Measurements from ENCODE around the gene TGM3.

The TGM3 gene

DNA sequence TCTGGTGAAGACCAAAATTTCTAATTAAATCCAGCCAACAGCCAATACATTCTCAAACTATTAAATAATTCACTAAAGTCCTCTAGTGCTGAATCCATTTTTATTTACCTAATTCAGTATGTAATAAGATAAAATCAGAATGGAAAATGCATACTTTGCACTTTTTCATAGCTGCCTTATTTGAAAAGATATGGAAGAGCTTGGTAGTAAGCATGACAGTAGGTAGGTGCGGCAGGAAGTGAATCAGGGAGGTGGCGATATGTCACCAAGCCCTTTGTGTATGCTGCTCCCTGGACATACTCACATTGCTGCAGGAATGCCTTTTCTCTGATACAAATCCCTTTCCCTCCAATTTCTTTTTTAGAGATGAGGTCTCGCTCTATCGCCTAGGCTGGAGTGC, 10.2 kb upstream of the TGM3 start:
- Histone ChIP-seq H3K4me1 (ENCODE audit: control insufficient read depth, insufficient read depth, low read length) (no peaks in the 10 kb centered on the region), H3K4me3 (ENCODE audit: low read length) (no peak overlapping the region), H3K4me2 (ENCODE audit: low read length) (no peak overlapping the region), H3K36me3 (ENCODE audit: insufficient read depth, low read length) (no peaks in the 10 kb centered on the region), H3K9ac (ENCODE audit: low read depth, low read length) (no peak overlapping the region), H3K9me3 (replicated peaks; ENCODE audit: low read length) (no peaks in the 10 kb centered on the region), H3K27me3 (ENCODE audit: control insufficient read depth, insufficient read depth, low read length) (peaks cover 3% of the 10 kb centered on the region)

DNA sequence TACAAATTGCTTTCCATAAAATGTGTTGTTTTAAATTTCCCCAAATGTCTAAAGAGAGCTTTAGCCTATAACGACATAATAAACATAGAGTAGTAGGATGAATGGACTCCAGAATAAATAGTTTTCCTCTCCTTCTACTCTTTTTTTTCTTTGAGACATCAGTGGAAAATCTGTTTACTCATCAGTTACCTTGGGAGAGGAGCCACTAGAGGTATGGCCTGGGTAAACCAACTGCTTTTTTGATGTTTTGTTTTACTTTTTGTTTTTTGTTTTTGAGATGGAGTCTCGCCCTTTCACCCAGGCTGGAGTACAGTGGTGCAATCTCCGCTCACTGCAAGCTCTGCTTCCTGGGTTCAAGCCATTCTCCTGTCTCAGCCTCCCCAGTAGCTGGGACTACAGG, 8.3 kb upstream of the TGM3 start:
- Histone ChIP-seq H3K4me2 (ENCODE audit: low read length) (no peak overlapping the region), H3K36me3 (ENCODE audit: insufficient read depth, low read length) (no peaks in the 10 kb centered on the region), H3K4me3 (ENCODE audit: low read length) (no peak overlapping the region), H3K4me1 (ENCODE audit: control insufficient read depth, insufficient read depth, low read length) (no peaks in the 10 kb centered on the region), H3K9me3 (replicated peaks; ENCODE audit: low read length) (no peaks in the 10 kb centered on the region), H3K9ac (ENCODE audit: low read depth, low read length) (no peak overlapping the region), H3K27me3 (ENCODE audit: control insufficient read depth, insufficient read depth, low read length) (no peaks in the 10 kb centered on the region)

DNA sequence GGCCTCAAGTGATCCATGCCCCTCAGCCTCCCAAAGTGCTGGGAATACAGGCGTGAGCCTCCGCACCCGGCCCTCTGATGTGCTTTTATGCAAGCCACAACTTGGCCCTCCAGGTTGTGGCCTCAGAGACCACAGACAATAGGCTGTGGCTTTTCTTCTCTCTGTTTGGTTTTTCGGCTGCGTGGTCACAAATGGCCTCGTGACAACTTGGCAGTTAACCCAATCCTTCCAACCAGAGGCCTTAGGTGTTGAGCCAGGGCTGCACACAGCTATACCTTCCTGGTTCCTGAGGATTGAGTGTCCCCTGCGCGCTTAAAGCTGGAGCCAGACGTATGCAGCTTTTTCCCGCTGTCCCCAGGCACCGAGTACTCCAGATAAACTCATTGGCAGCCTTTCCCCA, 6.3 kb upstream of the TGM3 start:
- Histone ChIP-seq H3K9ac (ENCODE audit: low read depth, low read length) (no peak overlapping the region), H3K4me3 (ENCODE audit: low read length) (no peak overlapping the region), H3K4me1 (ENCODE audit: control insufficient read depth, insufficient read depth, low read length) (no peaks in the 10 kb centered on the region), H3K36me3 (ENCODE audit: insufficient read depth, low read length) (no peaks in the 10 kb centered on the region), H3K27me3 (ENCODE audit: control insufficient read depth, insufficient read depth, low read length) (peaks cover 6% of the 10 kb centered on the region), H3K9me3 (replicated peaks; ENCODE audit: low read length) (no peaks in the 10 kb centered on the region), H3K4me2 (ENCODE audit: low read length) (no peak overlapping the region)

DNA sequence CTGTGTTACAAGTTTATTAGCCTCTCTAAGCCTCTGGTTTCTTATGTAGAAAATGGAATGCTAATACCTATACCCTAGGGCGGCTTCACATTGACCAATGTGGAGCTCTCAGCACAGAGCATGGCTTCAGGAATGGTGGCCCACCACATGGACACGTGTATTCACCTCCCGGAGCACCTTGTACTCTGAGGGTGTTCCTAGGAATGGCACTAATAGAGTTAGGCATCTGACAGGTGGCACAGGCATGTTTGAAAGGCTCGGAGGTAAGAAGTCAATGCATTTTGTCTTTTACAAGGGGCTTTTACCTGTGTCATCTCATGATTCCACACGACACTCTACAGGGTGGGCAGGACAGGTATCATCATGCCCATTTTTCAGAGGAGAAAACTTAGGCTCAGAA, 5.3 kb upstream of the TGM3 start:
- Histone ChIP-seq H3K9ac (ENCODE audit: low read depth, low read length) (no peak overlapping the region), H3K4me3 (ENCODE audit: low read length) (no peak overlapping the region), H3K4me1 (ENCODE audit: control insufficient read depth, insufficient read depth, low read length) (no peaks in the 10 kb centered on the region), H3K27me3 (ENCODE audit: control insufficient read depth, insufficient read depth, low read length) (peaks cover 17% of the 10 kb centered on the region), H3K36me3 (ENCODE audit: insufficient read depth, low read length) (no peaks in the 10 kb centered on the region), H3K4me2 (ENCODE audit: low read length) (no peak overlapping the region), H3K9me3 (replicated peaks; ENCODE audit: low read length) (no peaks in the 10 kb centered on the region)

DNA sequence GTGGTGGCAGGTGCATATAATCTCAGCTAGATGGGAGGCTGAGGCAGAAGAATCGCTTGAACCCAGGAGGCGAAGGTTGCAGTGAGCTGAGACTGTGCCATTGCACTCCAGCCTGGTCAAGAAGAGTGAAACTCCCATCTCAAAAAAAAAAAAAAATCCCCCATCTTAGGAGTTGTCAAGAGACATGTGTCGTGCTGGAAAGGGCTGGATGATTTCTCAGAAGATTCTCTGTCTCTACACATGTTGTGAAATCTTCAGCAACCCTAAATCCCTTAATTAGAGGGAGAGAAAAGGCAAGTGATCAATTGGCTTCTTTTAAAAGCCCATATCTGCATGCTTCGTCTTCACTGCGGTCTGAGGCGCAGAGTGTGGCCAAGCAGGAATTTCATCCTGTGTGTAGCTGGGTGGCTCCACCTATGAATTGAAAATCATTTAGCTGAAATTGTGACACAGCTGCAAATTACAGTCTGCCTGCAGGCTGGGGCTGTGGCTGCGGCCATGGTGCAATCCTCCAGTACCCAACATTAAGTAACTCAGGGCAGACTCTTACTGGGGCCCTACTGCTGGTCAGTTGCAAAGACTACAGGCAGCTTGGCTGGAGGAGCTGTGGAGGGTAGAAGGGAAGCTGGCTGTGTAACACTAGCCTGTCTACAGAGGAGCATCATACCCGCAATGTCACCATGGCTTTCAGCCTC, 3.2 kb upstream of the TGM3 start:
- Histone ChIP-seq H3K36me3 (ENCODE audit: insufficient read depth, low read length) (no peaks in the 10 kb centered on the region), H3K4me3 (ENCODE audit: low read length) (no peak overlapping the region), H3K4me2 (ENCODE audit: low read length) (no peak overlapping the region), H3K4me1 (ENCODE audit: control insufficient read depth, insufficient read depth, low read length) (no peaks in the 10 kb centered on the region), H3K9me3 (replicated peaks; ENCODE audit: low read length) (no peaks in the 10 kb centered on the region), H3K9ac (ENCODE audit: low read depth, low read length) (no peak overlapping the region), H3K27me3 (ENCODE audit: control insufficient read depth, insufficient read depth, low read length) (peaks cover 37% of the 10 kb centered on the region)

DNA sequence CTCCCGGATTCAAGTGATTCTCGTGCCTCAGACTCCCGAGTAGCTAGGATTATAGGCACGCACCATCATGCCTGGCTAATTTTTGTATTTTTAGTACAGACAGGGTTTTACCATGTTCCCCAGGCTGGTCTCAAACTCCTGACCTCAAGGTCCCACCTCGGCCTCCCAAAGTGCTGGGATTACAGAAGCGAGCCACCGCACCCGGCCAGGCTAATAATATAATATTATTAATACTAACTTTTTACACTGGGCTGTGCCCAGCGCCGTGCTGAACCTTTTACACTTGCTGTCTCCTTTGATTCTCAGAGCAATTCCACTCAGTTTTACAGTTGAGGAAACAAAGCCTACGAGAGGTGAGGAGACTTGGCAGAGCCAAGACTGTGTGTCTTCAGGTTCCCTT, 2.3 kb upstream of the TGM3 start:
- Histone ChIP-seq H3K4me3 (ENCODE audit: low read length) (no peak overlapping the region), H3K9ac (ENCODE audit: low read depth, low read length) (no peak overlapping the region), H3K36me3 (ENCODE audit: insufficient read depth, low read length) (no peaks in the 10 kb centered on the region), H3K4me2 (ENCODE audit: low read length) (no peak overlapping the region), H3K4me1 (ENCODE audit: control insufficient read depth, insufficient read depth, low read length) (no peaks in the 10 kb centered on the region), H3K9me3 (replicated peaks; ENCODE audit: low read length) (no peaks in the 10 kb centered on the region), H3K27me3 (ENCODE audit: control insufficient read depth, insufficient read depth, low read length) (peaks cover 47% of the 10 kb centered on the region)

DNA sequence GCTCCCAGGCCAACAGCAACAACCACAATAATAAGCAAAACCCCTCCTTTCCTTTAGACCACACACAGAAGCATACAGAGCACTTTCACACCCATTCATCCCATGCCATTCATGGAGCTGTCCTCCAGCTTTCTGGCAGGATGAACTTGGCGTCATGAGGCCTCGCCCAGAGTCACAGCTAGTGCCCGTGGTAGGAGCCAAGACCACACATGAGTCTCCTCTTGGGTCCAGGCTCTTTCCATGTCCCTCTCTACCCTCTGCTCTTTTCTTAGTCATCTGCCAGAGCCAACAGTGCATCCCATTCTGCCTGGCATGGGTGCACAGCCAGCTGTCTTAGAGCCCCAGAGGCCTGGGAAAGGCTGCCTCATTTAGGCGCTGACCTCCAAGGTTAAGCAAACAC, 1.8 kb upstream of the TGM3 start:
- Histone ChIP-seq H3K4me2 (ENCODE audit: low read length) (no peak overlapping the region), H3K9ac (ENCODE audit: low read depth, low read length) (no peak overlapping the region), H3K9me3 (replicated peaks; ENCODE audit: low read length) (no peaks in the 10 kb centered on the region), H3K36me3 (ENCODE audit: insufficient read depth, low read length) (no peaks in the 10 kb centered on the region), H3K4me3 (ENCODE audit: low read length) (no peak overlapping the region), H3K27me3 (ENCODE audit: control insufficient read depth, insufficient read depth, low read length) (peaks cover 51% of the 10 kb centered on the region), H3K4me1 (ENCODE audit: control insufficient read depth, insufficient read depth, low read length) (no peaks in the 10 kb centered on the region)

DNA sequence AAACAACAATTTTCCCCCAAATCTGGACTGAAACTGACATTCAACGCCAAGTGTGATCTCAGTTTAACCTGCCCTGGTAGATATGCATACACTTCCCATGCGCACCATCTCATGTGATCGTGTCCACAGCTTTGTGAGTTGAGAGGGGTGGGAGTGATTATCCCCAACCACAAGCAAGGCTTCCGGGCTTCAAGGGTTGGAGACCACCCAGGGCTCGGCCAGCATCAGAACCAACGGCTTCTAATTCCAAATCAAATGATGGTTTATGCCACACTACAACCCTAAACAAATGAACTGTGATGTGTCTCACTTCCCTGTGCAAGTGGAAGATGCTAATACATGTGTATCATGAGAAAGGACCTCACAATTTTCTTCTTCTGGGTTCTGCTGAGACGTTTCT, 515 bp upstream of the TGM3 start:
- Histone ChIP-seq H3K36me3 (ENCODE audit: insufficient read depth, low read length) (no peaks in the 10 kb centered on the region), H3K27me3 (ENCODE audit: control insufficient read depth, insufficient read depth, low read length) (peaks cover 56% of the 10 kb centered on the region), H3K9me3 (replicated peaks; ENCODE audit: low read length) (no peaks in the 10 kb centered on the region), H3K9ac (ENCODE audit: low read depth, low read length) (no peak overlapping the region), H3K4me3 (ENCODE audit: low read length) (no peak overlapping the region), H3K4me1 (ENCODE audit: control insufficient read depth, insufficient read depth, low read length) (no peaks in the 10 kb centered on the region), H3K4me2 (ENCODE audit: low read length) (no peak overlapping the region)

DNA sequence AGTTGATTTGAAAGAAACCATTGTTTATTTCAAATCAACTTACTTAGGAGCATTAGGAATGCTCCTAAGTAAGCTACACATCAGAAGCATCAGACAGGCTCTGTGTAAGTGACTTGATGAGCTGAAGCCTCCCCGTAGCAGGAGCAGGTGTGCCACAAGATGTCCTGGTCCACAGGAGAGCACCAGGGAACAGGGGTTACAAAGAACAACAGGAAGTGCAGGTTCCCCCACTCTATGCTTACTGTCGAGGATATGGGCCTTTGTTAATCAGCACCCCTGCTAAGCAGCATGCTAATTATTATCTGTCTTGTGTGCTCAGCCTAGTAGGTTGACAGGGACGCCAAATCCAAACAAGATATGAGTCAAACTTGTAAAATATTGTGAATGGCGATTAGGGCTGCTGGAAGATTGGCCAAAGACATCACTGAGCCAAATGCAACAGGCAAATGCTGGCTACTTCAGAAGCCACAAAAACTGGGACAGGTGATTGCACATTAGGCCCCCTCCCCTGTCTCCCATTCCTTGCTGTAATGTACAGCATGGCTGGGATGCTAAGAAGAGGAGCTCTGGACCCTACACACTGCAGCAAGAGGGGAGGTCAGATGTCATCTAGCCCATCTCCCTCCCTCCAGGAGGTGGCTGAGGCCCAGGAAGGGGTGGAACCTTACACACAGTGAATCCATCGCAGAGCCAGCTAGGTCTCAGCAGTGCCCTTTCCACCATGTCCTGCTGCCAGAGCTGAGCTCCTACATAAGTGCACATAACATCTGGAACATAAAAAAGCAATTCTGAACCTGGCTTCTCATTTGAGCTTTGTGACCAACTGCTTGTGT, 939 bp downstream of the TGM3 start:
- no peaks in the 10 kb centered on the region for H3K36me3 ChIP-seq (ENCODE audit: insufficient read depth, low read length)
- no peaks in the 10 kb centered on the region for H3K9me3 ChIP-seq (replicated peaks; ENCODE audit: low read length)
- no peaks in the 10 kb centered on the region for H3K4me1 ChIP-seq (ENCODE audit: control insufficient read depth, insufficient read depth, low read length)
- no peak overlapping the region for H3K4me2 ChIP-seq (ENCODE audit: low read length)
- H3K4me3 ChIP-seq (ENCODE audit: low read length): no peak overlapping the region
- H3K9ac ChIP-seq (ENCODE audit: low read depth, low read length): no peak overlapping the region
- peaks cover 65% of the 10 kb centered on the region for H3K27me3 ChIP-seq (ENCODE audit: control insufficient read depth, insufficient read depth, low read length)

DNA sequence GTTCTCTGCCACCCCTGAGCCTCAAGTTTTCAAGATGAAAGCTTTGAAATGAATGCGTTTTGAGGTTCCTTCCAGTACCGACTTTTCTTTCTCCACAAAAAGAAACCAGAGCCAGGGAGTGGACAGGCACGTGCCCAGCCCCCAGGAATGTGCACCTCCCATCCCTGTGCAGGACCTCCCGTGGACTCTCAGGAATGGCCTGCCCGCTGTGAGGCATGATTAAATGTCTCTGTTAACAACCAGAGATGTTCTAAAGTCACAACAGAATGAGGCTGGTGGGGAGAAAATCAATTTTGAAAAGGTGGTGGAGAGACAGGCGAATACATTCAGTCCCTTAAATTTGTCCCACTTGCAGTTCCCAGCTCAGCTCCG, 1.5 kb downstream of the TGM3 start:
- H3K9me3 ChIP-seq (replicated peaks; ENCODE audit: low read length): no peaks in the 10 kb centered on the region
- H3K27me3 ChIP-seq (ENCODE audit: control insufficient read depth, insufficient read depth, low read length): peaks cover 65% of the 10 kb centered on the region
- no peak overlapping the region for H3K4me3 ChIP-seq (ENCODE audit: low read length)
- no peak overlapping the region for H3K9ac ChIP-seq (ENCODE audit: low read depth, low read length)
- H3K4me2 ChIP-seq (ENCODE audit: low read length): no peak overlapping the region
- no peaks in the 10 kb centered on the region for H3K4me1 ChIP-seq (ENCODE audit: control insufficient read depth, insufficient read depth, low read length)
- no peaks in the 10 kb centered on the region for H3K36me3 ChIP-seq (ENCODE audit: insufficient read depth, low read length)

DNA sequence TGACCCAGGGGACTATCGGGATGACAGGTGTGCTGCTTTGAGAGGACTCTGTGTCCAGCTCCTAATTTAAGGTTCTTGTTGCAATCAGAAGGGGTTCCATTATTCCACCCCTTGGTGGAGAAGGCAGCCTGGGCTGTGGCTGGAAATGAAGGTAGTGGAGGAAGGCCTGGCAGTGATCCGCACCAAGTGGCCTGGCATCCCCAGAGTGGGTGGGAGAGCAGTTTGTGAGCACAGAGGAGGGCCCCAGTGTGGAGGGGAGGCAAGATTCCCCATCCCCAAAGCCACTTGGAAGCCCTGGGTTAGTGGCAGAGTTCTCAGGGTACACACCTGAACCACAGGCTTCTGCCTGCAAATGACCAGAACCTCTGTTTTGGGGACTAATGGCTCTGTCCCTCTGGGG, 2.3 kb downstream of the TGM3 start:
- Histone ChIP-seq H3K27me3 (ENCODE audit: control insufficient read depth, insufficient read depth, low read length) (peaks cover 65% of the 10 kb centered on the region), H3K4me1 (ENCODE audit: control insufficient read depth, insufficient read depth, low read length) (no peaks in the 10 kb centered on the region), H3K4me3 (ENCODE audit: low read length) (no peak overlapping the region), H3K9me3 (replicated peaks; ENCODE audit: low read length) (no peaks in the 10 kb centered on the region), H3K4me2 (ENCODE audit: low read length) (no peak overlapping the region), H3K36me3 (ENCODE audit: insufficient read depth, low read length) (no peaks in the 10 kb centered on the region), H3K9ac (ENCODE audit: low read depth, low read length) (no peak overlapping the region)

DNA sequence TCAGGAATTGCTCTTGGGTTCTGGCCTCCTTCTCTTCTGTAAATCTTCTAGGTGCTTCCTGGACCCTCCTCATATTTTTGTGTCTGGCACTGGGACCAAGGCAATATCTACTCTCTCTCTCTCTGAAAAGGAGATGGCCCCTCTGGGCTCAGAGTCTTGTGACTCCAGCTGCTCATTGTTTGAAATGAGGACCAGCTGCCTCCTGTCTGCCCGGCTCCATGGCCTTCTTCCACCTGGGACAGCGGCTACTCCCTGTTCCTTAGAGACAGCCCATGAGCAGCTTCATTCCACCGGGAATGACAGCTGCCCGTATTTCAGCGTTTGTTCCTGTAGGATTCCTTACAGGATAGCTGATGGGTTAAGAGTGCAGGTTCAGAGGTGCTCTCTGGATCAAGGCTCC, 2.9 kb downstream of the TGM3 start:
- Histone ChIP-seq H3K9me3 (replicated peaks; ENCODE audit: low read length) (no peaks in the 10 kb centered on the region), H3K36me3 (ENCODE audit: insufficient read depth, low read length) (no peaks in the 10 kb centered on the region), H3K4me1 (ENCODE audit: control insufficient read depth, insufficient read depth, low read length) (no peaks in the 10 kb centered on the region), H3K4me3 (ENCODE audit: low read length) (no peak overlapping the region), H3K4me2 (ENCODE audit: low read length) (no peak overlapping the region), H3K9ac (ENCODE audit: low read depth, low read length) (no peak overlapping the region), H3K27me3 (ENCODE audit: control insufficient read depth, insufficient read depth, low read length) (peaks cover 70% of the 10 kb centered on the region)

Data from skeletal muscle satellite cell (primary cell).